HG03565 (cell line): ENCODE measurements around the gene DYNC1I1.

Source experiments
- ATAC-seq: cut with Tn5 transposase; IDR thresholded peaks from one replicate; pipeline ENCODE4 v1.9.1; 2021; ENCODE audit warnings: mild to moderate bottlenecking, moderate library complexity; ENCODE audit not compliant: unreplicated experiment

Gene DYNC1I1

DNA sequence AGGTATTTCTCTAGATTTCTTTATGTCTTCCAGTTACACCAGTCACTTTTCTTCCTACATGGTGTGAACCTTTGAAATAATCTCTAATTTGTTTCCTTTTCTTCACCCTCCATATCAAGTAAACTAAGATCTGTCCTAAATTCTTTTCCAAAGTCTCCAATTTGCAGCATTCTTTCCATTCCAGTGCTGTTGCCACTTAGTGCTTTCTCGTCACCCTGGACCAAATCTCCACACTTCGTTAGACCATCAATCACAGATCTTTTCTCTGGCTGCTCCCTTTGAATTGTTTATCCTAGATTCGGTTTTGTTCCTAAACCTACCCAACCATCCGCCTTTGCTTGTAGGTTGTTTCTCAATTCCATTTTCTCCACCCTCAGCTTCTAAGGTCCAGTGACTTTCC is 74.7 kb downstream of the DYNC1I1 start:
- ATAC-seq, result no peak

DNA sequence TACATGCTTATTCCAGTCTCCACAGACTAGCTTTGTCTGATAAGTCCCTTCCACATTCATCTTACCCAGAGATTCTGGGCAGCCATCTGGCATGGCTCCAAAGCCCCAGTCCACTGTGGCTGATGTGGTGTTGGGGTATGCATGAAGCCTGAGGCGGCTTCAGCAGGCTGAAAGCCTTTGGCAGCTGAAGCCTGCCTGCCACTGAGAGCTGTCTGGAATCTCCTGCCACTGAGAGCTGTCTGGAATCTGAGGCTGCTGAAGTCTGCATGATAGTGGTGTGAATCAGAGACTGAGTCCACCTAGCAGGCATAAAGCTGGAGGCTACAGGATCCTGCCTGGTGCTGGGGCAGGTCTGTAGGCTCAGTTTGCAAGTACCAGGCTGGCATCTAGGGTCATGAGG is 87.1 kb downstream of the DYNC1I1 start:
- ATAC-seq, result no peak

DNA sequence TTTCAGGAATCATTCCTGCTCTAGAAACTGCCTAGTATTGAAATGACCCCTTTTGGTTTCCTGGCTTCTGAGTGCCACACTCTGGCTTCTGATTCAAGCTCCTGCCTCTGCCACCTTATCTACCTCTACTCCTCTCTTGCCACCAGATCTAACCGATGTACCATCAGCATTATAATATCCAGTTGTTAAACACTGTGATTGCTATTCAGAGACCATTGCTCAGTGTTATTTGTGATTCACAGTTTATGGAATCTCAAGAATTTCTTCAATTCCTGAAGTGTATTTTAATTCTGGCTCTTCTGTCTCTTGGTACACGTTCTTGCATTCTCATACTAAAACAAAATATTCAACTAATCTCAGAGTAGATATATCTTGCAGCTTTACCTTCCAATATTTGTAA is 88.7 kb downstream of the DYNC1I1 start:
- ATAC-seq, result no peak

DNA sequence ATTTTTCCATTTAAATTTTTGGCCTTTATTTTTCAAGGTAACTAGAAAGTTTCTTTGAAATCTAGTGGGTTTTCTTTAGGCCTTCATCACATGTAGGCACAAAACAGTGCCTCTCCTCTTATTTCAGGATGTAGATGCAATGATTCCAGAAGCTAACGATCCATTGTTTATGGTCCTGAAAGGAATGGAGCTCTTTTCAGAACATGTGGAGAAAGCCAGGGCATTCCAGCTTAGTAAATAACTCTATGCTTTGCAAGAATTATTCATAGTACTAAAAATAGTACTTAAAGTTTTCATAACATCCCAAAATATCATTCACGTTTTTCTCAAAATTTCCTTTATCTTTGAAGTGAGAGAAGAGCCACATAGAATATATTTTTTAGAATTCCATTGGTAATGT is 91.3 kb downstream of the DYNC1I1 start:
- ATAC-seq, result no peak

DNA sequence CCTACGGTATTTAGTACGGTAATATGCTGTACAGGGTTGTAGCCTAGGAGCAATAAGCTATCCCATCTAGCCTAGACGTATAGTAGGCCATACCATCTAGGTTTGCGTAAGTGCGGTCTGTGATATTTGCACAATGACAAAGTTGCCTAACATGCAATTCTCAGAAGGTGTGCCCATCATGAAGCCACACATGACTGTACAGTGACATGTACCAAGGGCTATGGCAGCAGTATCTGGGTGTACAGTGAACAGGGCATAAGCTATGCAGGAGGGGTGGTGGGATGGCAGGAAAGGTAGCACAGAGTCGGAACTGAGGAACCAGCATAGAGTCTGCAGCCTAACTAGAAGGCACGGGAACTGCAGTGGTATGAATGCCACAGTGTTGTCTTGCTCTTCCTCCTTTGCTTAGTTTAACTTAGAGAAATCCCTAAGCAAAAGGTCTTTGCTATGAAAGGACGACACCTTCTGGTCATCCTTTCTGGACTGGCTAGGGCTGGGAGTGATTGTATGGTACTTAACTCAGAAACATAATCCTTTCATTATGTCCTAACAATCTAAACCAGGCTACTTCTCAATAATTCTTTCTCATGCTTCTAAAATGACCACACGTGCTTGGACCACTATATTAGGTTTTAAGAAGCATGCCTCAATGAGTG is 93.5 kb downstream of the DYNC1I1 start:
- no peak for ATAC-seq

DNA sequence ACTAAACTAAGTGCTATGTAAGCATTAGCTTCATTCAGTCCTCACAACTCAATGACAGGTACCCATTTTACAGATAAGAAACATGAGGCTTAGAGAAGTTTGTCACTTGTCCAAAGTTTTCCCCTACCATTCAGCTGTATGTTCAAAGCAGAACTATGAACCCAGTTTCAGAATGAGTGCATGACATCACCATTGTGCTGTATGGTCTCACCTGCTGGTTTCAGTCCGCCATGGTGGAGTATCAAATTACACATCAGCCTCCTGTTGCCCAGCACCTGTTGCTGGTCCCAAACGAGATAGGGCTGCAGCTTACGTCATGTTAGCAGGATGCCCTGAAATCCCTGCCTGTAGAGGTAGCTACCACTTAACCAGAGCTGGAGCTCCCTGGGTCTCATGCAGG is 95.0 kb downstream of the DYNC1I1 start:
- peak; percentile 93 for ATAC-seq

DNA sequence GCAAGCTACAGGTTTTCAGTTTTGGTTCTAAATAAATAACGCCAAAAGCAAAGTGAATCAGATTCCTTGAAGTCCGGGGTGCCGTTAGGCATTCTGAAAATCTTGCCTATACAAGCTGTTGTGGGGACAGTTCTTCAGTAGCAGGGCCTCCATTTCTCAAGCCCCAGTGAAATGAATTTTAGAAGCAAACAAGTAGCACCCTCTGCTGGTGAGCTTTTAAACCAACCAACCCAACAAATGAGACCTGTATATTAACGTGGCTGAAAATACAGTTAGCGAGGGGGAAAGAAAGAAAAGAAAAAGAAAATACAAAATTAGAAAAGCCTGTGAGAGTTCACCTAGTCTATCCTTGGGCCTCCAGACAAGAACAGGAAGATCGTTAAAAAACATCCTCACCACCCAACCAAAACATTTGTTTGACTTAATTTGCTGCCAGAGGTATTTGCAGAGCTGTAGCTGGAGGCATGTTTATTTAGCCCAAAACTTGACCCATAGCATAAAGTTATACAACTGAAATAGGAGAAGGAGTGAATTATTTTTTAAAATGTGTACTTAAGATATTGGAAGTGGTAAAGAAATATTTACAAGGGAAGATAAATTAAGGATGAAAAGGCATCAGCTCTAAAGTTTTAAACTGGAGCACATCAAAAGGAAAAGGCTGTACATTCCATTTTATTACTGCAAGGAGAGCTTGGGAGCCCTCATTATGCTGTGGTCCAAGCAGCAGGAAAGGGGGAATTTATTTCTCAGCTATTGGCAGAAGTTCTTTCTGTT is 98.9 kb downstream of the DYNC1I1 start:
- ATAC-seq, result peak; percentile 35

DNA sequence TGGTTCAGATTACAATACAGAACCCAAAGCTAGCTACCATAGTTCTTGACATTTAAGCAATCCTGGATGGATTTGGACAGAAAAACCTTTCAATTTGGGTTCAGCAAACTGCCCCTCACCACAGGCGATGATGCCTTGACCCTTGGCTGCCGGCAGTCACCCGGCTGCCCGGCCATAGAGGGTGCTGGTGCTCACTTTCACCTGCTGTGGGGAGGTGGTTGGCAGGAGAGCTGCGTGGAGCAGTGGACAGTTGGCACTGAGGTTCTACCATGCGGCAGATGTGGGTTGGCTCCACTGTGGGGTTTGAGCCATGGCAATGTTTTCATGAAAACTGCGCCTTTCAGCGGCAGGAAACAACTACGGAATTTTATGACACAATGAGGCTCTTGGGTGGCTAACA is 99.5 kb downstream of the DYNC1I1 start:
- no peak for ATAC-seq

DNA sequence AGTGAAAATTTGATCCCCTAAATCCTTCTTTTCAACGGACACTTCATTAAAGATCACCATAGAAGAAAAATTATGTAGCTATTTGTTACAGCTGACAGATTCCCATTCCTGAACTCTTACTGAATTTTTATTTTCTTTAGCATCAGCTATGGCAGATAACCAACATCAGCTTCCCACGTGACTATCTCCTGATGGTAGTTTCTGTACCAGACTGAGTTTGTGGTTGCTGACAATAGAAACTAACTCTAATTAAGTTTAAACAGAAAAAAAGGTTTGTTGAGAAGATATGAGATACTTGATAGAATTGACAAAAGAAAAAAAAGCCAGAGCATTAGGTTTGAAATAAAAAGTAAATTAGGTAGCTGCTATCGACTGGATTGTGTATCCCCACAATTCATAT is 101.8 kb downstream of the DYNC1I1 start:
- no peak for ATAC-seq

DNA sequence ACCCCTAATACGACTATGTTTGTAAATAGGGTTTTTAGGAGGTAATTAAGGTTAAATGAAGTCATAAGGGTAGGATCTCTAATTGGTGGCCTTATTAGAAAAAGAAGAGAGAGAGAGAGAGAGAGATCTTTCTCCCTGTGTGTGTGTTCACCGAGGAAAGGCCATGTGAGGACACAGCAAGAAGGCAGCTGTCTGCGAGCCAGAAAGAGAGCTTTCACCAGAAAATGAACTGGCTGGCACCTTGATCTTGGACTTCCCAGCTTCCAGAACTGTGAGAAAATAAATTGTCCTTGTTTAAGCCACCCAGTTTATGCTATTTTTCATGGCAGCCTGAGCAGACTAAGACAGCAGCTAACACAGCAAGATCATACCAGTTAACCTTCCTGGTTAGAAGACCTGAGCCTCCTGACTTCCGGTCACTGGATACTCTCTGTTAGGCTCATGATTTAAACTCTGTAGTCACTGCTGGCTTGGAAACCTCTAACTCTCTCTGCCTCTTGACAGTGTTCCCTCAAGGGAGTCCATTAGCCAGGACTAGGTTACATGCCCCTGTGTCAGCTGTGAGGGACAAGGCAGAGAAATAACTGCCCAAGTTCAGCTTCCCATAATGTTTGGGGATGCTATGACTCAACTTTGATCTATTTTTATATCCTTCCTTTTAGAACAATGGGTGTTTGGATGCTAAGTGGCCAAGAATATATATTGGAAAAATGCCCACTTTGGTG is 102.3 kb downstream of the DYNC1I1 start:
- ATAC-seq, result no peak

DNA sequence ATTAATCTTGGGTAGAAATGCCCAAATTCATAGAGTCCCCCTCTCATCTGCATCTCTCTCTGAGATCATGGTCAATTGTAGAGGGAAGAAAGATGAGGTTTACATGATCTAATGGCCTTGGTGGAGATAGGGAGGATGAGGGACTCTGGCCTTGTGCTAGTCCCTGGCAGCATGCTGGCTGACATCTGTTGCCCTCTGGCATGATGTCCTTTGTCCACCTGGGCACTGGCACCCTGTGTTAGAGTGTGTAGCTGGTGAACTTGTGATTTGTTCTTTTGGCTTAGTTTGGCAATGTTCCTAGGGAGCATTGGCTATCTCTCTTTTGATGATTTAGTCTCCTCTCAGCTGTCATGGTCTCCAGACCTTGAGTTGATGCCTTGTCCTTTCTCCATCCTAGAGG is 103.2 kb downstream of the DYNC1I1 start:
- ATAC-seq, result no peak

DNA sequence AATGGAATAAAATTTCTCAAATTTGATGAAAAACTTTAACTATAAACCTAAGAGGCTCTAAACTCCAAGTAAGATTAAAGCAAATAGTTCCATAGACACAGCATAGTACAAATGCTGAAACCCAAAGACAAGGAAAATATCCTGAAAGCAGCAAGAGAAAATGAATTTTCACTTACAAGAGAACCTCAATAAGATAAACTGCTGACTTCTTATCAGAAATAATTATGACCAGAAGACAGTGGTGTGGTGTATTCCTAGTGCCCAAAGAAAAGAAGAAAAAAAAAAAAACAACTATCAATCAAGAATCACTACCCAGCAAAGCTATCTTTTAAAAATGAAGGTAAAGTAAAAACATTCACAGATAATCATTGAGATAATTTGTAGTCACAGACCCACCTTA is 106.3 kb downstream of the DYNC1I1 start:
- ATAC-seq, result no peak

DNA sequence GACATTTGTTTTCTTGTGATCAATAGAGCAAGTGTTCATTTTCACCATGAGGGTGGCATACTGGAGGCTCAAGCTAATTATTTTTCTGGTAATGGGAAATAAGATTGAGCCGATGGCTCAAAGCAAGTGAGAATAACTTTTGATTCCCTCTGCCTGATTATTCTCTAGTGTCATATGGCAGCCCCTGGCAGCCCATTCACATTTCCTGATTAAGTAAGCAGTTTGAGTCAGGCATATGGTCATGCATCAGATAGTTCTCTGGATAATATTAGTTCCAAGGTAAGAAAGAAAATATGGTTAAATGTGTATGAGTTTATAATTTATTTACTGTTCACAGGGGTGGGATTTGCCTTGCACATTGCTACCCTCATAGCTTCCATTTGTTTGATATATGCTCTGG is 109.2 kb downstream of the DYNC1I1 start:
- ATAC-seq, result no peak

DNA sequence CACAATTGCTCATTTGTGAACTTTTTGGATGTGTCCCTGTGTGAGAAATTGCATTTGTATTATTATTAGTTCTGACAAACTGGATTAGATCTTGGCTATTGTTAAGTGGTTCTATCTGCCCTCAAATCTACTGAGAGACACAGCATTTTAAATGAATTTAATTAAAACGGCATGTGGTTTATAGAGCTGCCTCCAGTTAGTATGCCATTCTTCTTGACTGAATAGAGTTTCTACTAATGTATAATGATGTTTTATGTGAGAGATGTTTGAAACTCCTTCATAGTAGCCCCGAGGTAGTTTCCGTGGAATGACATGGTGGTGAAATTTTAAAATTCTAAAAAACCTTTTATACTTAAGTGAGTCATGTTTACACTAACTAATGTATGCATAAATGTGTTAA is 110.9 kb downstream of the DYNC1I1 start:
- ATAC-seq, result no peak

DNA sequence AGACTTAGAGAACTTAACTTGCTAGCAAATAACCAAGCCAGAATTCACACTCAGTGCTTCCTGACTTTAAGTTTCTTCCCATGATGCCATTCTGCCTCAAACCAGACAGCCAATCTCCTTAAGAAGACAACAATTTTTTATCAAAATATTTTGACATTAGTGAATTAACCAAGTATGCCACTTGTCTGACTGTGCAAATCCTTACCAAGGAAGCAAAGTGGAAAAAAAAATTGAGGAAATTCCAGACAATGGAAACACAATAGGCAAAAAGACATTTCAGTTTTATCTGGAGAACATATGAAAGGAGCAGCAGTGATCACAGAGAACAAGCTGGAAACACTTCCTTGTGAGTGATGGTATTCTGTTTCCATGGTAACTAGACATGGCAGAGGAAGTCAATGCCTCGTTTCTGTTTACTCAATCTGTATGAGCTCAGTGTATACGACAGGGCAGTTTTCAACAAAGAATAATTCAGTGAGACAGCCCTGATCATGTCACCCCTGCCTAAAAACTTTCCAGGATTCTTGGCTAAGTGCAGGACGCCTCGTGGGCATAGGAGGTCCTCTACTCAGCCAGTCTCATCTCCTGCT is 114.2 kb downstream of the DYNC1I1 start:
- ATAC-seq, result no peak

DNA sequence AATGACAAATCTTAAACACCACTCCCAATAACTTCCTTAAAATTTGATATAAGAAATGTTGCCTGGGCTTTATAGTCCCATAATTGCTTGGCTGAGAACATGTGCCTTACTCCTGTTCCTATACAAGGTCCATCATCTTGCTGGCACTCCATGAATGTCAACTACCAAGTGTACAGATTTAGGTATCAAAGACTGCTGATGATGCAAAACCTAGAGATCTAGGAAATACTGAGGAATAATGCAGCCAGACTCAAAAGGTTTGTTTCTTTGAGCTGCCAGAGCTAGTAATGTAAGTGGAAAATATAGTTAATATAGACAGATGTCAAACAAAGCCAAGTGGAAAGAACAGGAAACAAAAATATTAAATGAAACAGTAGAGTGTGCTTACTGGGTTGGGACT is 121.1 kb downstream of the DYNC1I1 start:
- ATAC-seq, result no peak

DNA sequence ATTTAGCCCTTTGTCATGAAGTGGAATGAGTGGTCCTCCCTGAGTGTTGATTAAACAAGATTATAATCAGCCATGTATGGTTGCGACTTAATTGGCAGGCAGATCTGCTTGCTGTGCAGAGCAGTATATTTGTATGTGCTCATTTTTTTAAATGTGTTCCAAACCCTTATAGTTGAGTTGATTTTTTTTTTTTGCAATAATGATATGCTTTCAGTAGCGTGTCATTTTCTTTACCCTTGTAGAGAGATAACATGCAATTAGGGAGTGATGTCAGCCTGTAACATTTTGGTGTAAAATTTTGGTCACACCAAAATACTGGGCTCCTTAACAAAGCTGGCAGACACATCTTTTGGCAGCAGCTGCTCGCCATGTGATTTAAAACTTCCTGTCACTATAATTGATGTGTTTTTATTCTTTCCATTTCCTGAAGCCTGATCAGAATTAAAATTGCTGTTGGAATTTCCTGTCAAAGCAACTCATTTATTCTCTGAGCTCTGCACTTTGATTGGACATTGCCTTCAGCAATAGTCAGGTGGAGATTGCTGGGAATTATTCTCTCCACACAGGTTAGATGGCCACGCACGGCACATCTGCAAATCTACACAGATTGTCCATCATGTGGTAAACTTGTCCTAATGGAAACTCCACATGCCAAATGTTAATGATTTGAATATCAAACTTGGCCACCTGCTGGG is 125.3 kb downstream of the DYNC1I1 start:
- no peak for ATAC-seq

DNA sequence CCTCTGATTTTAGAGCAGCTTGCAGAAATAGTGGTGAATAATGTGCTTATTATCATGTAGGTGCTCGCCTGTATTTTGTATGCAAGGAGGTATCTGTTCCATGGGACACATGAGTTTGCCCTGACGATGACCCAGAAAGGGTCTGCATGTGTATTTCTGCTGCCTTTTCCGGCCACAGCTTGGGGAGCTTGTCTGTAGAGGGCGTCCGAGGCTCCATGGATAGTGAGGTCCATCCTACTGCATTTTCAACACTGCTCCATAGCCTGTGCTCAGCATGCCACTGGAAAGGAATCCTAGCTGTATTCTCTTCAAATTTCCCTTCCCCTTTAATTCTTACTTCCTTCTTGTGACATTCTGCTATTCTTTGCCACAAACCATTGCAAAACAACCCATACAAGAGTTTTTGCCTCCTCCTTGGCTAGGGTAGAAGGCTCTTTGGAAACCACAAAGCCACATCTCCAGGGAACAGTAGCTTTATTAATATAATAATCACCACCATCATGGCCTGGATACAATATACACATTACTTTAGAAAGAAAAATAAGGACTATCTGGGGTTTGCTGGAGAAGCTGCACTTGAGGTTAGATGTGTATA is 127.7 kb downstream of the DYNC1I1 start:
- no peak for ATAC-seq

DNA sequence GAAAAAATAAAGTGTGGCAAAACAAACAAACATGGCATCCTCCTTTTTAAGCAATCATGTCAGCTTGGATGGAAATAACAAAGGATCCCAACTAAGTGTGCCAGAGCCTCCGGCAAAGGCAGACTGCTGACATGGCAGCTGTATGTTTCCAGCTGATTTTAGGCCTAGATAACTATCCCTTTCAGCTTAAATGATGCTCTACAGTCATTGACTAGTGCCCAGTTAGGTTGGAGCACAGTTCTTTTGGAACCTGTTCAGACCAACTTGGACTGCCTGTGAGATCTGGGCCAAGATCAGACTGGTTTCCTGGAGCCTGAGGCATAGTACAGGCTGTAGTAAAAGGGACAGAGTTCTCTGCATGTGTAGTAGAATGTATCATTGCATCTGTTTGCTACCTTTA is 128.7 kb downstream of the DYNC1I1 start:
- no peak for ATAC-seq

DNA sequence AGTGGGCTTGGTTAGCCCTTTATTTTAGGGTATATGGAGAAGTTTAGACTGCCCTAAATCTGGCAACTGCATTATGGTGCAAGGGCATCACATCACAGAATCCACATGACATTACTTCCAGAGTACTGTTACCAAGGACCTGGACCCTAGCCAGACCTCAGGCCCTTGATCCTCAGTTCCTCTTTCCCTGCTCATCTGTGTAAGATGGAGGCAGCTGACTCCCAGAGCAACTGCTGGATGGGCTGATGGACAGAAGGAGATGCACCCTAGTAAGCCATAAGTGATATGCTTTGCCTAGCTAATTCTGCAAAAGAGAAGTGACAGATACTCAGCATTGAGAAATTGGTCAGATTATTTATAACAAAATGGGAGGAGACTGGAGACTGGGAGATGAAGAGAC is 131.7 kb downstream of the DYNC1I1 start:
- no peak for ATAC-seq

DNA sequence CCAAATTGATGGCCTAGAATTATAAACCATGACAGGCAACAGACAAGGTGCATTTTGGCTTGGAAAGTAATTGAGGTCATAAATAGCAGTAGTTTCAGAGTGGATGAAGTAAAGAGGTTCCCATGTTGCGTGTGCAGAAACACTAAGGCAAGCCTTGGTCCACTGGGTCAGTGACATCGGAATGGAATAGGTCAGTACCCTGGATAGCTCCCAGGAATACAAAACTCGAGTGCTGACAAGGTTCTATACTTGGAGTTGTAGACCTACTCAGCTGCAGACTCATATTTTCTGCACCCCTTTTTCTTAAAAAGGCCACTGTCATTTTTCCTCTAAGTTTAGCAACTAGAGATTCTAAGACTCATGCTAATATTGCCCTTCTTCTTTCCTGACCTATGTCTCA is 132.8 kb downstream of the DYNC1I1 start:
- no peak for ATAC-seq
